HepG2 (cell line): Measurements from ENCODE around the gene VSIG10L. TPM values are rescaled to one million over a fixed set of nuclear protein-coding genes. Genes with fewer than 3 reads are reported as not detected.

ENCODE experiments used
- AGO2 ChIP-seq: fragments of 200-400 bp; formaldehyde crosslinking; optimal IDR thresholded peaks from 2 replicates; pipeline ENCODE3; 2017; ENCODE audit warnings: mild to moderate bottlenecking, low read depth, low read length, moderate library complexity
- ARNTL ChIP-seq: sonication (generic); formaldehyde crosslinking; IDR thresholded peaks from 2 replicates; pipeline ENCODE4 v1.4.0; 2020; ENCODE audit warnings: mild to moderate bottlenecking, missing genetic modification reagents
- EHMT2 ChIP-seq: fragments of 200-600 bp; sonication (generic); IDR thresholded peaks from 2 replicates; pipeline ENCODE4 v1.7.0; 2017; ENCODE audit warnings: antibody characterized with exemption, low read depth, low read length, borderline replicate concordance
- KLF16 ChIP-seq, 2 experiments: sonication (generic) in 1 of 2; formaldehyde crosslinking in 1 of 2; IDR thresholded peaks; 2 replicates each; pipeline versions ENCODE4 v1.6.1 to v1.8.0; 2016 to 2023; ENCODE audit warnings: missing genetic modification reagents in 2 of 2, missing compliant biosample characterization in 1 of 2
- PHF5A ChIP-seq: IDR thresholded peaks from one replicate; pipeline ENCODE4 v1.6.1; 2018; ENCODE audit warnings: low read depth, missing genetic modification reagents; ENCODE audit not compliant: unreplicated experiment
- REXO4 ChIP-seq: sonication (generic); formaldehyde crosslinking; IDR thresholded peaks from 2 replicates; pipeline ENCODE4 v1.8.0; 2022; ENCODE audit warnings: missing genetic modification reagents, mild to moderate bottlenecking, borderline replicate concordance
- SIN3B ChIP-seq: fragments of 150-350 bp; IDR thresholded peaks from 2 replicates; pipeline ENCODE4 v1.6.1; 2014; ENCODE audit warnings: low read length
- TARDBP ChIP-seq: sonication (generic); formaldehyde crosslinking; IDR thresholded peaks from 2 replicates; pipeline ENCODE4 v1.8.0; 2022; ENCODE audit warnings: mild to moderate bottlenecking, missing genetic modification reagents
- TGIF2 ChIP-seq: IDR thresholded peaks from 2 replicates; pipeline ENCODE4 v1.6.1; 2016; ENCODE audit warnings: control low read depth, missing compliant biosample characterization
- TOPORS ChIP-seq: sonication (generic); formaldehyde crosslinking; IDR thresholded peaks from 2 replicates; pipeline ENCODE4 v1.8.0; 2023; ENCODE audit warnings: mild to moderate bottlenecking, missing genetic modification reagents
- ZNF230 ChIP-seq: sonication (generic); formaldehyde crosslinking; IDR thresholded peaks from 2 replicates; pipeline ENCODE4 v1.4.0; 2020; ENCODE audit warnings: mild to moderate bottlenecking, missing genetic modification reagents
- ZNF331 ChIP-seq: sonication (generic); formaldehyde crosslinking; IDR thresholded peaks from 2 replicates; pipeline ENCODE4 v1.4.0; 2020; ENCODE audit warnings: missing genetic modification reagents
- ZNF543 ChIP-seq: sonication (generic); formaldehyde crosslinking; IDR thresholded peaks from 2 replicates; pipeline ENCODE4 v1.4.0; 2020; ENCODE audit warnings: mild to moderate bottlenecking, missing genetic modification reagents
- ZNF556 ChIP-seq: sonication (generic); formaldehyde crosslinking; IDR thresholded peaks from 2 replicates; pipeline ENCODE4 v1.4.0; 2020; ENCODE audit warnings: mild to moderate bottlenecking, missing genetic modification reagents, borderline replicate concordance
- ZNF570 ChIP-seq: sonication (generic); formaldehyde crosslinking; IDR thresholded peaks from 2 replicates; pipeline ENCODE4 v1.4.0; 2020; ENCODE audit warnings: mild to moderate bottlenecking, missing genetic modification reagents, borderline replicate concordance
- ZNF598 ChIP-seq: sonication (generic); formaldehyde crosslinking; IDR thresholded peaks from 2 replicates; pipeline ENCODE4 v1.5.1; 2020; ENCODE audit warnings: mild to moderate bottlenecking, missing genetic modification reagents, borderline replicate concordance
- ZNF841 ChIP-seq: sonication (generic); formaldehyde crosslinking; IDR thresholded peaks from 2 replicates; pipeline ENCODE4 v1.8.1; 2023; ENCODE audit warnings: missing genetic modification reagents, borderline replicate concordance
- polyA plus RNA-seq, 8 experiments: library from polyadenylated mRNA; depleted of rRNA in 3 of 8; stranded (reverse) in 7 of 8; unstranded in 1 of 8; fragments of >200 nt; fragmentation: Illumina TruSeq in 4 of 8; extraction: Trizol in 4 of 8; gene quantifications; 2 replicates each; pipeline versions ENCODE4 v1.2.1 to v1.2.3, GENCODE V29; 2011 to 2016; ENCODE audit warnings: low read depth in 4 of 8, missing spikeins in 1 of 8, mixed read lengths in 1 of 8; ENCODE audit not compliant: insufficient read depth in 1 of 8
- total RNA-seq, 5 experiments: library from RNA; depleted of rRNA; stranded (reverse); fragments of >200 nt; fragmentation: Illumina TruSeq; extraction: Trizol; gene quantifications; 2 replicates each; pipeline ENCODE4 v1.2.3, GENCODE V29; 2016; ENCODE audit warnings: low read depth in 1 of 5
- TF ChIP-seq, protein P1 (sequence below): sonication (generic); formaldehyde crosslinking; IDR thresholded peaks from 2 replicates; pipeline ENCODE4 v1.4.0; 2020; ENCODE audit warnings: missing genetic modification reagents
- TF ChIP-seq, protein P2 (sequence below): sonication (generic); formaldehyde crosslinking; IDR thresholded peaks from 2 replicates; pipeline ENCODE4 v1.5.0; 2020; ENCODE audit warnings: mild to moderate bottlenecking, low read depth, missing genetic modification reagents, borderline replicate concordance
- TF ChIP-seq, protein P3 (sequence below): sonication (generic); formaldehyde crosslinking; IDR thresholded peaks from 2 replicates; pipeline ENCODE4 v1.8.0; 2022; ENCODE audit warnings: missing genetic modification reagents, mild to moderate bottlenecking, moderate library complexity, borderline replicate concordance
- TF ChIP-seq, protein P4 (sequence below): sonication (generic); formaldehyde crosslinking; IDR thresholded peaks from 2 replicates; pipeline ENCODE4 v1.5.1; 2020; ENCODE audit warnings: mild to moderate bottlenecking, missing genetic modification reagents, moderate library complexity
- TF ChIP-seq, protein P5 (sequence below): IDR thresholded peaks from 2 replicates; pipeline ENCODE4 v1.6.1; 2016; ENCODE audit warnings: missing genetic modification reagents, missing compliant biosample characterization

The VSIG10L gene
- total and polyA plus RNA-seq, 2 of the 13 experiments (the other 11 are each of a cell fraction or from before 2014, with no cell fraction given): 2.7 to 8.5 TPM

GRCh38 chr19:51367565-51368365, 25.8 kb upstream of the VSIG10L start (continued):
- TF ChIP-seq, protein P1, sequence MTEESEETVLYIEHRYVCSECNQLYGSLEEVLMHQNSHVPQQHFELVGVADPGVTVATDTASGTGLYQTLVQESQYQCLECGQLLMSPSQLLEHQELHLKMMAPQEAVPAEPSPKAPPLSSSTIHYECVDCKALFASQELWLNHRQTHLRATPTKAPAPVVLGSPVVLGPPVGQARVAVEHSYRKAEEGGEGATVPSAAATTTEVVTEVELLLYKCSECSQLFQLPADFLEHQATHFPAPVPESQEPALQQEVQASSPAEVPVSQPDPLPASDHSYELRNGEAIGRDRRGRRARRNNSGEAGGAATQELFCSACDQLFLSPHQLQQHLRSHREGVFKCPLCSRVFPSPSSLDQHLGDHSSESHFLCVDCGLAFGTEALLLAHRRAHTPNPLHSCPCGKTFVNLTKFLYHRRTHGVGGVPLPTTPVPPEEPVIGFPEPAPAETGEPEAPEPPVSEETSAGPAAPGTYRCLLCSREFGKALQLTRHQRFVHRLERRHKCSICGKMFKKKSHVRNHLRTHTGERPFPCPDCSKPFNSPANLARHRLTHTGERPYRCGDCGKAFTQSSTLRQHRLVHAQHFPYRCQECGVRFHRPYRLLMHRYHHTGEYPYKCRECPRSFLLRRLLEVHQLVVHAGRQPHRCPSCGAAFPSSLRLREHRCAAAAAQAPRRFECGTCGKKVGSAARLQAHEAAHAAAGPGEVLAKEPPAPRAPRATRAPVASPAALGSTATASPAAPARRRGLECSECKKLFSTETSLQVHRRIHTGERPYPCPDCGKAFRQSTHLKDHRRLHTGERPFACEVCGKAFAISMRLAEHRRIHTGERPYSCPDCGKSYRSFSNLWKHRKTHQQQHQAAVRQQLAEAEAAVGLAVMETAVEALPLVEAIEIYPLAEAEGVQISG (CRISPR knock-in tag): 0 out of 2 replicates have a peak, but pooled peaks have one; percentile 19
- peak; percentile 72; the same call in 1 of the 2 replicates for TF ChIP-seq ZNF556 (CRISPR knock-in tag)
- peak in 1 of 2 experiments; percentile 53; a peak in 2 of 4 replicates for TF ChIP-seq KLF16 (CRISPR knock-in tag; IDR thresholded peaks at IDR 0.05)
- TF ChIP-seq ZNF543: peak; percentile 54; the same call in 1 of the 2 replicates
- peak; percentile 41; the same call in 1 of the 2 replicates for TF ChIP-seq ZNF331 (CRISPR knock-in tag)
- TF ChIP-seq PHF5A (CRISPR knock-in tag): peak; percentile 90
- TF ChIP-seq ZNF230 (CRISPR knock-in tag): peak; percentile 63; the same call in 1 of the 2 replicates
- TF ChIP-seq ZNF598 (CRISPR knock-in tag): peak; percentile 89
- TF ChIP-seq ARNTL: 0 out of 2 replicates have a peak, but pooled peaks have one; percentile 63
- TF ChIP-seq TOPORS: peak; percentile 79; the same call in 1 of the 2 replicates
- TF ChIP-seq, protein P2, sequence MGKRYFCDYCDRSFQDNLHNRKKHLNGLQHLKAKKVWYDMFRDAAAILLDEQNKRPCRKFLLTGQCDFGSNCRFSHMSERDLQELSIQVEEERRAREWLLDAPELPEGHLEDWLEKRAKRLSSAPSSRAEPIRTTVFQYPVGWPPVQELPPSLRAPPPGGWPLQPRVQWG: no peak
- peak; percentile 98 for TF ChIP-seq AGO2
- no peak for TF ChIP-seq SIN3B
- no peak for TF ChIP-seq EHMT2
- TF ChIP-seq REXO4 (CRISPR knock-in tag): peak; percentile 32; the same call in 1 of the 2 replicates
- TF ChIP-seq TGIF2 (CRISPR knock-in tag): 0 out of 2 replicates have a peak, but pooled peaks have one; percentile 10
- no peak for TF ChIP-seq ZNF570 (CRISPR knock-in tag)
- TF ChIP-seq, protein P3, sequence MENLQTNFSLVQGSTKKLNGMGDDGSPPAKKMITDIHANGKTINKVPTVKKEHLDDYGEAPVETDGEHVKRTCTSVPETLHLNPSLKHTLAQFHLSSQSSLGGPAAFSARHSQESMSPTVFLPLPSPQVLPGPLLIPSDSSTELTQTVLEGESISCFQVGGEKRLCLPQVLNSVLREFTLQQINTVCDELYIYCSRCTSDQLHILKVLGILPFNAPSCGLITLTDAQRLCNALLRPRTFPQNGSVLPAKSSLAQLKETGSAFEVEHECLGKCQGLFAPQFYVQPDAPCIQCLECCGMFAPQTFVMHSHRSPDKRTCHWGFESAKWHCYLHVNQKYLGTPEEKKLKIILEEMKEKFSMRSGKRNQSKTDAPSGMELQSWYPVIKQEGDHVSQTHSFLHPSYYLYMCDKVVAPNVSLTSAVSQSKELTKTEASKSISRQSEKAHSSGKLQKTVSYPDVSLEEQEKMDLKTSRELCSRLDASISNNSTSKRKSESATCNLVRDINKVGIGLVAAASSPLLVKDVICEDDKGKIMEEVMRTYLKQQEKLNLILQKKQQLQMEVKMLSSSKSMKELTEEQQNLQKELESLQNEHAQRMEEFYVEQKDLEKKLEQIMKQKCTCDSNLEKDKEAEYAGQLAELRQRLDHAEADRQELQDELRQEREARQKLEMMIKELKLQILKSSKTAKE (CRISPR knock-in tag): peak; percentile 85
- TF ChIP-seq, protein P4, sequence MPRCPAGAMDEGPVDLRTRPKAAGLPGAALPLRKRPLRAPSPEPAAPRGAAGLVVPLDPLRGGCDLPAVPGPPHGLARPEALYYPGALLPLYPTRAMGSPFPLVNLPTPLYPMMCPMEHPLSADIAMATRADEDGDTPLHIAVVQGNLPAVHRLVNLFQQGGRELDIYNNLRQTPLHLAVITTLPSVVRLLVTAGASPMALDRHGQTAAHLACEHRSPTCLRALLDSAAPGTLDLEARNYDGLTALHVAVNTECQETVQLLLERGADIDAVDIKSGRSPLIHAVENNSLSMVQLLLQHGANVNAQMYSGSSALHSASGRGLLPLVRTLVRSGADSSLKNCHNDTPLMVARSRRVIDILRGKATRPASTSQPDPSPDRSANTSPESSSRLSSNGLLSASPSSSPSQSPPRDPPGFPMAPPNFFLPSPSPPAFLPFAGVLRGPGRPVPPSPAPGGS (CRISPR knock-in tag): peak; percentile 74; the same call in 1 of the 2 replicates
- TF ChIP-seq, protein P5, sequence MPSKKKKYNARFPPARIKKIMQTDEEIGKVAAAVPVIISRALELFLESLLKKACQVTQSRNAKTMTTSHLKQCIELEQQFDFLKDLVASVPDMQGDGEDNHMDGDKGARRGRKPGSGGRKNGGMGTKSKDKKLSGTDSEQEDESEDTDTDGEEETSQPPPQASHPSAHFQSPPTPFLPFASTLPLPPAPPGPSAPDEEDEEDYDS (CRISPR knock-in tag): peak; percentile 85
- peak; percentile 81 for TF ChIP-seq TARDBP (CRISPR knock-in tag)
- 0 out of 2 replicates have a peak, but pooled peaks have one; percentile 25 for TF ChIP-seq ZNF841 (CRISPR knock-in tag)
